Measurements from ENCODE around the gene LRRC8E. TPM values are rescaled to one million over a fixed set of nuclear protein-coding genes. Genes with fewer than 3 reads are reported as not detected.
"Not testable (repeated sequence)": the region's sequence is repeated elsewhere in the genome, so short reads cannot be mapped to it uniquely, and the experiment has no call there.

The LRRC8E gene
- total RNA-seq, 1 experiment from 2014 or later: not detected

- Histone ChIP-seq H3K4me3 (ENCODE audit: low read length) (no peak overlapping the region), H3K27me3 (ENCODE audit: low read length) (no peaks in the 10 kb centered on the region), H3K79me2 (ENCODE audit: low read length) (no peaks in the 10 kb centered on the region), H3K9ac (ENCODE audit: low read length) (no peak overlapping the region), H4K20me1 (ENCODE audit: insufficient read depth, low read depth, low read length) (no peaks in the 10 kb centered on the region), H2AFZ (ENCODE audit: low read length) (no peak overlapping the region), H3K4me1 (ENCODE audit: low read length) (no peaks in the 10 kb centered on the region), H3K4me2 (ENCODE audit: low read depth, low read length, poor library complexity, severe bottlenecking) (no peak overlapping the region), H3K9me2 (replicated peaks; ENCODE audit: insufficient read depth, low read length) (no peaks in the 10 kb centered on the region), H3K27ac (ENCODE audit: low read length) (no peak overlapping the region), H3K9me3 (ENCODE audit: low read length) (no peaks in the 10 kb centered on the region), H3K36me3 (ENCODE audit: insufficient read depth, low read length) (no peaks in the 10 kb centered on the region)
- no peak for DNase-seq
These were observed 2.5 kb upstream of the LRRC8E start for GRCh38 chr19:7885818-7886217.

- H3K9me2 ChIP-seq (replicated peaks; ENCODE audit: insufficient read depth, low read length): no peaks in the 10 kb centered on the region
- no peaks in the 10 kb centered on the region for H3K4me1 ChIP-seq (ENCODE audit: low read length)
- H3K79me2 ChIP-seq (ENCODE audit: low read length): no peaks in the 10 kb centered on the region
- no peak overlapping the region for H3K4me3 ChIP-seq (ENCODE audit: low read length)
- no peaks in the 10 kb centered on the region for H3K9me3 ChIP-seq (ENCODE audit: low read length)
- no peaks in the 10 kb centered on the region for H3K36me3 ChIP-seq (ENCODE audit: insufficient read depth, low read length)
- H2AFZ ChIP-seq (ENCODE audit: low read length): no peak overlapping the region
- no peak for DNase-seq
- H3K4me2 ChIP-seq (ENCODE audit: low read depth, low read length, poor library complexity, severe bottlenecking): no peak overlapping the region
- no peak overlapping the region for H3K9ac ChIP-seq (ENCODE audit: low read length)
- no peaks in the 10 kb centered on the region for H4K20me1 ChIP-seq (ENCODE audit: insufficient read depth, low read depth, low read length)
- no peak overlapping the region for H3K27ac ChIP-seq (ENCODE audit: low read length)
- H3K27me3 ChIP-seq (ENCODE audit: low read length): no peaks in the 10 kb centered on the region
These were observed 734 bp upstream of the LRRC8E start for GRCh38 chr19:7887408-7888144.

- Histone ChIP-seq H3K4me3 (ENCODE audit: low read length) (no peak overlapping the region), H3K27me3 (ENCODE audit: low read length) (no peaks in the 10 kb centered on the region), H2AFZ (ENCODE audit: low read length) (no peak overlapping the region), H3K36me3 (ENCODE audit: insufficient read depth, low read length) (no peaks in the 10 kb centered on the region), H3K9me3 (ENCODE audit: low read length) (no peaks in the 10 kb centered on the region), H4K20me1 (ENCODE audit: insufficient read depth, low read depth, low read length) (no peaks in the 10 kb centered on the region), H3K27ac (ENCODE audit: low read length) (no peak overlapping the region), H3K9me2 (replicated peaks; ENCODE audit: insufficient read depth, low read length) (no peaks in the 10 kb centered on the region), H3K4me1 (ENCODE audit: low read length) (no peaks in the 10 kb centered on the region), H3K79me2 (ENCODE audit: low read length) (no peaks in the 10 kb centered on the region), H3K9ac (ENCODE audit: low read length) (no peak overlapping the region), H3K4me2 (ENCODE audit: low read depth, low read length, poor library complexity, severe bottlenecking) (no peak overlapping the region)
- no peak for DNase-seq
These were observed 512 bp downstream of the LRRC8E start for GRCh38 chr19:7888826-7889217.

- H3K4me3 ChIP-seq (ENCODE audit: low read length); H3K79me2 ChIP-seq (ENCODE audit: low read length); H3K4me1 ChIP-seq (ENCODE audit: low read length); H3K9ac ChIP-seq (ENCODE audit: low read length); H4K20me1 ChIP-seq (ENCODE audit: insufficient read depth, low read depth, low read length); H2AFZ ChIP-seq (ENCODE audit: low read length); DNase-seq; H3K9me3 ChIP-seq (ENCODE audit: low read length); H3K27me3 ChIP-seq (ENCODE audit: low read length); H3K27ac ChIP-seq (ENCODE audit: low read length); H3K4me2 ChIP-seq (ENCODE audit: low read depth, low read length, poor library complexity, severe bottlenecking); H3K9me2 ChIP-seq (replicated peaks; ENCODE audit: insufficient read depth, low read length); H3K36me3 ChIP-seq (ENCODE audit: insufficient read depth, low read length): not testable (repeated sequence)
These were observed 5.2 kb downstream of the LRRC8E start for GRCh38 chr19:7893362-7894101.

- Histone ChIP-seq H3K27me3 (ENCODE audit: low read length) (no peaks in the 10 kb centered on the region), H2AFZ (ENCODE audit: low read length) (no peak overlapping the region), H3K4me1 (ENCODE audit: low read length) (no peaks in the 10 kb centered on the region), H3K27ac (ENCODE audit: low read length) (no peak overlapping the region), H3K4me3 (ENCODE audit: low read length) (no peak overlapping the region), H3K36me3 (ENCODE audit: insufficient read depth, low read length) (no peaks in the 10 kb centered on the region), H4K20me1 (ENCODE audit: insufficient read depth, low read depth, low read length) (no peaks in the 10 kb centered on the region), H3K9me2 (replicated peaks; ENCODE audit: insufficient read depth, low read length) (no peaks in the 10 kb centered on the region), H3K4me2 (ENCODE audit: low read depth, low read length, poor library complexity, severe bottlenecking) (no peak overlapping the region), H3K9ac (ENCODE audit: low read length) (no peak overlapping the region), H3K79me2 (ENCODE audit: low read length) (no peaks in the 10 kb centered on the region), H3K9me3 (ENCODE audit: low read length) (no peaks in the 10 kb centered on the region)
- DNase-seq: no peak
These were observed 6.5 kb downstream of the LRRC8E start for GRCh38 chr19:7894612-7895309.

- Histone ChIP-seq H3K4me1 (ENCODE audit: low read length) (no peaks in the 10 kb centered on the region), H3K9ac (ENCODE audit: low read length) (no peak overlapping the region), H3K27me3 (ENCODE audit: low read length) (no peaks in the 10 kb centered on the region), H3K9me2 (replicated peaks; ENCODE audit: insufficient read depth, low read length) (no peaks in the 10 kb centered on the region), H3K27ac (ENCODE audit: low read length) (no peak overlapping the region), H3K36me3 (ENCODE audit: insufficient read depth, low read length) (no peaks in the 10 kb centered on the region), H3K4me2 (ENCODE audit: low read depth, low read length, poor library complexity, severe bottlenecking) (no peak overlapping the region), H2AFZ (ENCODE audit: low read length) (no peak overlapping the region), H4K20me1 (ENCODE audit: insufficient read depth, low read depth, low read length) (no peaks in the 10 kb centered on the region), H3K4me3 (ENCODE audit: low read length) (no peak overlapping the region), H3K9me3 (ENCODE audit: low read length) (no peaks in the 10 kb centered on the region), H3K79me2 (ENCODE audit: low read length) (no peaks in the 10 kb centered on the region)
- no peak for DNase-seq
These were observed 7.3 kb downstream of the LRRC8E start for GRCh38 chr19:7895565-7895964.

GRCh38 chr19:7897292-7897691 is 9.0 kb downstream of the LRRC8E start:
- no peak for DNase-seq
- Histone ChIP-seq H3K27ac (ENCODE audit: low read length) (no peak overlapping the region), H4K20me1 (ENCODE audit: insufficient read depth, low read depth, low read length) (no peaks in the 10 kb centered on the region), H3K27me3 (ENCODE audit: low read length) (no peaks in the 10 kb centered on the region), H3K9me3 (ENCODE audit: low read length) (no peaks in the 10 kb centered on the region), H3K9me2 (replicated peaks; ENCODE audit: insufficient read depth, low read length) (no peaks in the 10 kb centered on the region), H3K79me2 (ENCODE audit: low read length) (no peaks in the 10 kb centered on the region), H3K4me3 (ENCODE audit: low read length) (no peak overlapping the region), H3K36me3 (ENCODE audit: insufficient read depth, low read length) (no peaks in the 10 kb centered on the region), H3K4me1 (ENCODE audit: low read length) (no peaks in the 10 kb centered on the region), H3K4me2 (ENCODE audit: low read depth, low read length, poor library complexity, severe bottlenecking) (no peak overlapping the region), H3K9ac (ENCODE audit: low read length) (no peak overlapping the region), H2AFZ (ENCODE audit: low read length) (no peak overlapping the region)

GRCh38 chr19:7898967-7899366 is 10.7 kb downstream of the LRRC8E start:
- Histone ChIP-seq H3K9me3 (ENCODE audit: low read length) (no peaks in the 10 kb centered on the region), H3K4me3 (ENCODE audit: low read length) (no peak overlapping the region), H4K20me1 (ENCODE audit: insufficient read depth, low read depth, low read length) (no peaks in the 10 kb centered on the region), H3K4me2 (ENCODE audit: low read depth, low read length, poor library complexity, severe bottlenecking) (no peak overlapping the region), H2AFZ (ENCODE audit: low read length) (no peak overlapping the region), H3K36me3 (ENCODE audit: insufficient read depth, low read length) (no peaks in the 10 kb centered on the region), H3K9ac (ENCODE audit: low read length) (no peak overlapping the region), H3K9me2 (replicated peaks; ENCODE audit: insufficient read depth, low read length) (no peaks in the 10 kb centered on the region), H3K27ac (ENCODE audit: low read length) (no peak overlapping the region), H3K4me1 (ENCODE audit: low read length) (peaks cover 10% of the 10 kb centered on the region), H3K27me3 (ENCODE audit: low read length) (no peaks in the 10 kb centered on the region), H3K79me2 (ENCODE audit: low read length) (no peaks in the 10 kb centered on the region)
- no peak for DNase-seq
